Prostate gland (tissue), 2 donors: ENCODE data around the gene DCT. TPM values are rescaled to one million over a fixed set of nuclear protein-coding genes. Genes with fewer than 3 reads are reported as not detected.

Source experiments
- DNase-seq: peaks from one replicate; pipeline ENCODE4 v3.0.0-alpha.2; 2019; ENCODE audit warnings: low spot score
- H3K27ac ChIP-seq, 2 donors: fragments of 200-600 bp; sonication (generic); 2 replicates each; pipeline ENCODE4 v1.5.1; 2017 to 2019
- H3K27me3 ChIP-seq: fragments of 200-600 bp; sonication (generic); replicated peaks from 2 replicates; pipeline ENCODE4 v1.5.1; 2019; ENCODE audit not compliant: insufficient read depth
- H3K36me3 ChIP-seq, 2 donors: fragments of 200-600 bp; sonication (generic); 1 replicate in 1 of 2; 2 replicates in 1 of 2; pipeline versions ENCODE4 v1.5.1 to v1.8.1; 2017 to 2019
- H3K4me1 ChIP-seq: fragments of 200-600 bp; sonication (generic); replicated peaks from 2 replicates; pipeline ENCODE4 v1.5.1; 2019
- H3K4me3 ChIP-seq, 2 donors: fragments of 200-600 bp; sonication (generic); 2 replicates each; pipeline ENCODE4 v1.5.1; 2017 to 2019
- H3K9me3 ChIP-seq: fragments of 200-600 bp; sonication (generic); 2 replicates; pipeline ENCODE4 v1.5.1; 2017
- POLR2A ChIP-seq: fragments of 450-650 bp; IDR thresholded peaks from one replicate; pipeline ENCODE4 v1.6.1; 2016; ENCODE audit warnings: antibody characterized with exemption, mild to moderate bottlenecking
- POLR2AphosphoS5 ChIP-seq: sonication (generic); formaldehyde crosslinking; IDR thresholded peaks from one replicate; pipeline ENCODE4 v1.6.1; 2017; ENCODE audit warnings: antibody characterized with exemption
- WGBS: methylation state at CpG from one replicate; pipeline ENCODE4 v1.1.5; 2018; 5-methylcytosine and 5-hydroxymethylcytosine counted together
- intact Hi-C: fragments of 100-400 bp; cut with DNase I; formaldehyde crosslinking; loops from one replicate; pipeline ENCODE4 v1.14.2; 2022
- total RNA-seq, 2 donors: library from RNA; depleted of rRNA; stranded (reverse); fragments of >200 nt; gene quantifications; one replicate each; pipeline ENCODE4 v1.1.0, GENCODE V29; 2016
- TF ChIP-seq, protein P1 (sequence below), 4 experiments: fragments of 200-600 bp in 2 of 4; fragments of 450-650 bp in 2 of 4; sonication (generic) in 2 of 4; IDR thresholded peaks; 1 replicate in 3 of 4; 2 replicates in 1 of 4; pipeline ENCODE4 v1.5.1; 2016 to 2019; ENCODE audit warnings: antibody characterized with exemption in 4 of 4, mild to moderate bottlenecking in 2 of 4, moderate library complexity in 2 of 4

Gene DCT
- total RNA-seq, 2 donors from 2014 or later = 0.55 to 3.4 TPM

DNA sequence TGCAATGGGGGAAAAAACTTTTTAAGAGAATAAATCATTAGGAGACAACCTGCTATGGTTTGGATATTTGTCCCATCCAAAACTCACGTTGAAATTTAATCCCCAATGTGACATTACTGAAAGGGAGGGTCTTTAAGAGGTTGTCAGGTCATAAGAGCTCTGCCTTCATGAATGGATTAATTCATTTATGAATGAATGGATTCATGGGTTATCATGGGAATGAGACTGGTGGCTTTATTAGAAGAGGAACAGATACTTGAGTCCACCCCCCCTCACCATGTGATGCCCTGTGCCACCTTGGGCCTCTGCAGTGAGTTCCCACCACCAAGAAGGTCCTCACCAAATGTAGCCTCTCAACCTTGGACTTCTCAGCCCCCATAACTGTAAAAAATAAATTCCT lies 37.0 kb upstream of the DCT start:
- no peaks in the 10 kb centered on the region for H3K9me3 ChIP-seq
- no peak overlapping the region for H3K4me3 ChIP-seq
- intact Hi-C loops = no loop called here
- H3K4me1 ChIP-seq = no peaks in the 10 kb centered on the region
- H3K27ac ChIP-seq = no peak overlapping the region
- no peaks in the 10 kb centered on the region for H3K36me3 ChIP-seq
- DNase-seq = no peak
- H3K27me3 ChIP-seq = no peaks in the 10 kb centered on the region
- 73% methylated on average over 1 of the region's 1 CpG for WGBS
- TF ChIP-seq POLR2AphosphoS5 (no peak), POLR2A (no peak)
- TF ChIP-seq, protein P1, sequence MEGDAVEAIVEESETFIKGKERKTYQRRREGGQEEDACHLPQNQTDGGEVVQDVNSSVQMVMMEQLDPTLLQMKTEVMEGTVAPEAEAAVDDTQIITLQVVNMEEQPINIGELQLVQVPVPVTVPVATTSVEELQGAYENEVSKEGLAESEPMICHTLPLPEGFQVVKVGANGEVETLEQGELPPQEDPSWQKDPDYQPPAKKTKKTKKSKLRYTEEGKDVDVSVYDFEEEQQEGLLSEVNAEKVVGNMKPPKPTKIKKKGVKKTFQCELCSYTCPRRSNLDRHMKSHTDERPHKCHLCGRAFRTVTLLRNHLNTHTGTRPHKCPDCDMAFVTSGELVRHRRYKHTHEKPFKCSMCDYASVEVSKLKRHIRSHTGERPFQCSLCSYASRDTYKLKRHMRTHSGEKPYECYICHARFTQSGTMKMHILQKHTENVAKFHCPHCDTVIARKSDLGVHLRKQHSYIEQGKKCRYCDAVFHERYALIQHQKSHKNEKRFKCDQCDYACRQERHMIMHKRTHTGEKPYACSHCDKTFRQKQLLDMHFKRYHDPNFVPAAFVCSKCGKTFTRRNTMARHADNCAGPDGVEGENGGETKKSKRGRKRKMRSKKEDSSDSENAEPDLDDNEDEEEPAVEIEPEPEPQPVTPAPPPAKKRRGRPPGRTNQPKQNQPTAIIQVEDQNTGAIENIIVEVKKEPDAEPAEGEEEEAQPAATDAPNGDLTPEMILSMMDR (IDR thresholded peaks at IDR 0.05) = no peak

DNA sequence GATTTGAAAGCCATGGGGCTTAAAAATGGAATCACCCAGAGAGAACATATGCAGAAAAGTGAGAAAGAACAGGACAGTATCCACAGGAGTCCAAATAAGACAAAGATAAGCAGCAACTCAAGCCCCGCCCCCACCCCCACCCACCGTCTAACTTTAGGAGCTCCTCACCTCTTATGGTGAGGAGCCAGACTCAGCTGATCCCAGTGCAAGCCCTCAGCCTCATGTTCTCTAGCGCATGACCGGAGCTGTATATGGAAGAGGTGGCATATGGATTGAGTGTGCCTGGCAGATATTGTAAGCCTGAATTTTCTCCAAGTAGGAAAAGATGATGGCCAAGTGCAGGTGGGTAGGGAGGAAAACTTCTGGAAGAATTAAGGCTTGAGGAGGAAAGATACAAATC lies 36.4 kb upstream of the DCT start:
- H3K9me3 ChIP-seq = no peaks in the 10 kb centered on the region
- H3K36me3 ChIP-seq = no peaks in the 10 kb centered on the region
- TF ChIP-seq POLR2A = no peak
- TF ChIP-seq, protein P1 (IDR thresholded peaks at IDR 0.05) = no peak
- no peak for TF ChIP-seq POLR2AphosphoS5
- intact Hi-C loops = no loop called here
- H3K27ac ChIP-seq = no peak overlapping the region
- DNase-seq = no peak
- no peak overlapping the region for H3K4me3 ChIP-seq
- 84% methylated on average over 4 of the region's 4 CpGs for WGBS
- no peaks in the 10 kb centered on the region for H3K27me3 ChIP-seq
- no peaks in the 10 kb centered on the region for H3K4me1 ChIP-seq

DNA sequence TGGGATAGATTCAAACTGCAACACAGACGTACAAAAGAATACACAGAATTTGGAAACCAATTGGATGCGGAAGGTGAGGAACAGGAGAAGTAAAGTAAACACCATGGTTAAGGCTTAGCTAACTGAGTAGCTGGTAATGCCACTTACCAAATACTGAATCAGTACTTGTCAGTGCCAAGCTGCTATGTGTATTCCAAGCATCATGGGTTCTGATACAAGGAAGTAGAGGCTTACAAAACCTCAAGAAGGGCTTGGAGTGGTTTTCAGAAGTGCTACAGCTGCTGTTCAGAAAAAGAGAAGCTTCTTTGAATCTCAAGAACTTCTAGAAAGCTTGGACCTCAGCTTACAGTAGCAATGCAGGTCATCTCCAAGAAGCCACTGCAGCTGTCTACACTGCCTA lies 35.9 kb upstream of the DCT start:
- Histone ChIP-seq H3K27ac (no peak overlapping the region), H3K4me1 (no peaks in the 10 kb centered on the region), H3K27me3 (no peaks in the 10 kb centered on the region), H3K4me3 (no peak overlapping the region), H3K36me3 (no peaks in the 10 kb centered on the region), H3K9me3 (no peaks in the 10 kb centered on the region)
- intact Hi-C loops = no loop called here
- DNase-seq = no peak
- no peak for TF ChIP-seq POLR2A
- TF ChIP-seq POLR2AphosphoS5 = no peak
- TF ChIP-seq, protein P1 (IDR thresholded peaks at IDR 0.05) = no peak
- 82% methylated on average over 2 of the region's 2 CpGs for WGBS

GRCh38 chr13:94513026-94513425 lies 33.5 kb upstream of the DCT start:
- Histone ChIP-seq H3K36me3 (no peaks in the 10 kb centered on the region), H3K9me3 (no peaks in the 10 kb centered on the region), H3K4me1 (no peaks in the 10 kb centered on the region), H3K27ac (no peak overlapping the region), H3K27me3 (no peaks in the 10 kb centered on the region), H3K4me3 (no peak overlapping the region)
- TF ChIP-seq, protein P1 (IDR thresholded peaks at IDR 0.05) = no peak
- no peak for TF ChIP-seq POLR2AphosphoS5
- no peak for TF ChIP-seq POLR2A
- intact Hi-C loops = no loop called here
- no peak for DNase-seq
- 54% methylated on average over 5 of the region's 5 CpGs for WGBS

GRCh38 chr13:94505730-94506129 lies 26.2 kb upstream of the DCT start:
- no peaks in the 10 kb centered on the region for H3K27me3 ChIP-seq
- no peaks in the 10 kb centered on the region for H3K4me1 ChIP-seq
- WGBS = 76% methylated on average over 1 of the region's 1 CpG
- no peak overlapping the region for H3K4me3 ChIP-seq
- TF ChIP-seq POLR2A = no peak
- TF ChIP-seq, protein P1 (IDR thresholded peaks at IDR 0.05) = no peak
- no peak overlapping the region for H3K27ac ChIP-seq
- intact Hi-C loops = no loop called here
- DNase-seq = no peak
- no peaks in the 10 kb centered on the region for H3K9me3 ChIP-seq
- no peaks in the 10 kb centered on the region for H3K36me3 ChIP-seq
